ENCODE measurements around the gene MEGF11. TPM values are rescaled to one million over a fixed set of nuclear protein-coding genes. Genes with fewer than 3 reads are reported as not detected.
A peak's percentile ranks its signal among the peaks of the same experiment; 100 is the strongest.

The MEGF11 gene
- total RNA-seq, 1 experiment from 2014 or later: 1.2 TPM

DNA sequence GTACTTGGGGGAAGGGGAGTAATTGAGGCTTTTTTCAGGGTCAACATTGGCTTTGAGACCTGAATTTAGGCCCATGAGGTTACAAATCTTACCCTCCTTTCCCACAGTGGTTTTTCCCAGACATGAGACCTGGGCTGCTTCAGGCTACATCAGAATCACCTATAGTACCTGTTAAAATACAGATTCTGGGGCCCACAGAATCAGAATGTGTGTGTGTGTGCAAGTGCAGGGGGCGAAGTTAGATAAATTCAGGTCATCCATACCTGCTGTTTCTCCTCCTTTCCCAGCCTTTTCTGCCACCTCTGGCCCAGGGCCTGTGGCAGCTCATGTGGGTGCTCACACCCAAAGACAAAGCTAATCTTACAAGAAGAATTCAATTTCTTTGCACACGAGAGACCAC lies 273.7 kb downstream of the MEGF11 start:
- Mint-ChIP-seq H3K4me3 (no peak overlapping the region), H3K27ac (peak overlapping the region in 1 of 3 experiments; percentile 27; a peak in 1 of 7 replicates), H3K4me1 (peaks cover 21 to 39% of the 10 kb centered on the region in 2 experiments), H3K36me3 (ENCODE audit: insufficient read depth in 1 of 3, low read depth in 3 of 3) (no peaks in the 10 kb centered on the region), H3K27me3 (ENCODE audit: low read depth) (peaks cover 21% of the 10 kb centered on the region), H3K9me3 (no peaks in the 10 kb centered on the region)
- Histone ChIP-seq H4K91ac (ENCODE audit: insufficient read length, low read depth, low read length) (no peak overlapping the region), H4K5ac (ENCODE audit: insufficient read length, low read depth, low read length) (no peak overlapping the region), H3K23me2 (ENCODE audit: insufficient read length, low read depth, low read length, poor library complexity, severe bottlenecking) (peaks cover 3% of the 10 kb centered on the region), H3K56ac (ENCODE audit: insufficient read length, low read depth, low read length) (no peak overlapping the region), H2AFZ (ENCODE audit: low read length) (no peak overlapping the region), H2BK120ac (ENCODE audit: low read depth, low read length, poor library complexity, severe bottlenecking) (no peak overlapping the region), H3K79me2 (ENCODE audit: insufficient read depth, low read length) (no peaks in the 10 kb centered on the region), H3K79me1 (ENCODE audit: insufficient read depth, low read depth, low read length, poor library complexity, severe bottlenecking) (no peaks in the 10 kb centered on the region), H3K4me2 (ENCODE audit: insufficient read depth, insufficient read length, low read length) (no peak overlapping the region), H2BK5ac (ENCODE audit: insufficient read length, low read length) (no peak overlapping the region), H3T11ph (ENCODE audit: low read length) (no peak overlapping the region), H3K27ac (ENCODE audit: insufficient read length, low read depth, low read length) (no peak overlapping the region), H3K4ac (ENCODE audit: low read depth, low read length) (no peak overlapping the region), H4K8ac (replicated peaks; ENCODE audit: insufficient read length, low read depth, low read length) (no peak overlapping the region), H4K20me1 (ENCODE audit: control insufficient read depth, insufficient read depth, insufficient read length) (no peaks in the 10 kb centered on the region), H3K9me3 (ENCODE audit: control insufficient read depth, low read depth, low read length) (no peaks in the 10 kb centered on the region), H2BK12ac (ENCODE audit: insufficient read length, low read depth, low read length) (no peak overlapping the region), H3K23ac (ENCODE audit: insufficient read length, low read depth, low read length) (no peak overlapping the region), H3K14ac (ENCODE audit: insufficient read depth, low read length) (no peak overlapping the region), H2BK15ac (ENCODE audit: low read depth, low read length) (no peak overlapping the region), H3K4me1 (ENCODE audit: insufficient read depth, low read length) (peaks cover 3% of the 10 kb centered on the region; the same call in 1 of the 2 replicates), H2AK5ac (ENCODE audit: insufficient read length, low read length) (no peak overlapping the region), H3K9ac (ENCODE audit: extremely low read depth, insufficient read length, low read length) (no peak overlapping the region), H2BK20ac (ENCODE audit: low read depth, low read length, poor library complexity, severe bottlenecking) (no peak overlapping the region), H3K18ac (ENCODE audit: insufficient read length, low read depth, low read length) (no peak overlapping the region), H3K27me3 (ENCODE audit: insufficient read depth, low read length) (no peaks in the 10 kb centered on the region)
- WGBS (ENCODE audit: extremely low coverage, insufficient read length, low lambda C conversion rate): no CpG with 5 or more reads among the region's 2 CpGs
- TF ChIP-seq, protein P1, sequence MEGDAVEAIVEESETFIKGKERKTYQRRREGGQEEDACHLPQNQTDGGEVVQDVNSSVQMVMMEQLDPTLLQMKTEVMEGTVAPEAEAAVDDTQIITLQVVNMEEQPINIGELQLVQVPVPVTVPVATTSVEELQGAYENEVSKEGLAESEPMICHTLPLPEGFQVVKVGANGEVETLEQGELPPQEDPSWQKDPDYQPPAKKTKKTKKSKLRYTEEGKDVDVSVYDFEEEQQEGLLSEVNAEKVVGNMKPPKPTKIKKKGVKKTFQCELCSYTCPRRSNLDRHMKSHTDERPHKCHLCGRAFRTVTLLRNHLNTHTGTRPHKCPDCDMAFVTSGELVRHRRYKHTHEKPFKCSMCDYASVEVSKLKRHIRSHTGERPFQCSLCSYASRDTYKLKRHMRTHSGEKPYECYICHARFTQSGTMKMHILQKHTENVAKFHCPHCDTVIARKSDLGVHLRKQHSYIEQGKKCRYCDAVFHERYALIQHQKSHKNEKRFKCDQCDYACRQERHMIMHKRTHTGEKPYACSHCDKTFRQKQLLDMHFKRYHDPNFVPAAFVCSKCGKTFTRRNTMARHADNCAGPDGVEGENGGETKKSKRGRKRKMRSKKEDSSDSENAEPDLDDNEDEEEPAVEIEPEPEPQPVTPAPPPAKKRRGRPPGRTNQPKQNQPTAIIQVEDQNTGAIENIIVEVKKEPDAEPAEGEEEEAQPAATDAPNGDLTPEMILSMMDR (conservative IDR thresholded peaks at IDR 0.05): no peak
- no peak for DNase-seq
